ENCODE measurements around the gene CIT. TPM values are rescaled to one million over a fixed set of nuclear protein-coding genes. Genes with fewer than 3 reads are reported as not detected.

Gene CIT
- polyA plus RNA-seq, 3 donors: 0.03 TPM; not detected in 2

DNA sequence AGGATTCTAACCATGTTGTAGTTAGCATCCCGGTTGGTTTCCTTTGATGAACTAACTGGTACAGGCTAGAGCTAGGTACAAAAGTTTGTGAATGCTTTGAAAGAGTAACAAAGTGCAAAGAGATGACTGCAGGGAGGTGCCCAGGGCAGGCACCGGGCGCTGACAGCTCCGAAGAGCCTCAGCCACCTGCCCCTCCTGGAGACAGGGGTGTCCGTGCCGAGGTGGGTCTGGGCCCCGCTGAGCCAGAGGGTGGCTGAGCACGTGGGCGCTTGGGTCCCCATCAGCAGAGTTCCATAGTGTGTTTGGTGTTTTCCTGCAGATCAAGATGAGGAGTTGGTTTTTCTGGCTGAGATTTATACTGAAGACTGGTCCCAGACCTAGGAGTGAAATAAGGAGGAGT, 189.2 kb downstream of the CIT start:
- H3K27ac Mint-ChIP-seq: peak overlapping the region in 1 of 7 donors; percentile 54
- no peaks in the 10 kb centered on the region for H3K9me3 Mint-ChIP-seq
- H3K27me3 Mint-ChIP-seq (ENCODE audit: low read depth in 3 of 3): no peaks in the 10 kb centered on the region
- Histone ChIP-seq H3K27ac (ENCODE audit: low read depth in 1 of 2, low read length in 2 of 2) (no peak overlapping the region), H3K4me1 (ENCODE audit: control insufficient read depth in 1 of 2, insufficient read depth in 2 of 2, low read length in 2 of 2) (peaks cover 3 to 7% of the 10 kb centered on the region in 2 donors), H3K9ac (ENCODE audit: insufficient read depth, low read length, poor library complexity, severe bottlenecking) (no peak overlapping the region), H3K4me2 (replicated peaks; ENCODE audit: extremely low read depth, low read length, poor library complexity, severe bottlenecking) (no peak overlapping the region), H2AFZ (ENCODE audit: insufficient read depth, low read depth, low read length, poor library complexity, severe bottlenecking) (no peak overlapping the region), H3K9me3 (replicated peaks in 1 of 2; ENCODE audit: control insufficient read depth in 1 of 2, insufficient read depth in 1 of 2, low read length in 2 of 2) (no peaks in the 10 kb centered on the region), H3K79me2 (ENCODE audit: insufficient read depth, low read length) (no peaks in the 10 kb centered on the region), H4K20me1 (ENCODE audit: insufficient read depth, low read length) (no peaks in the 10 kb centered on the region), H3K4me3 (replicated peaks in 1 of 3; ENCODE audit: low read depth in 2 of 3, low read length in 3 of 3) (no peak overlapping the region), H3K27me3 (ENCODE audit: control insufficient read depth in 2 of 2, insufficient read depth in 2 of 2, low read length in 2 of 2) (no peaks in the 10 kb centered on the region), H3K36me3 (replicated peaks in 1 of 2; ENCODE audit: control insufficient read depth in 1 of 2, insufficient read depth in 2 of 2, low read length in 2 of 2) (peaks cover 0 to 88% of the 10 kb centered on the region in 2 donors)
- peaks cover 30 to 67% of the 10 kb centered on the region in 2 donors for H3K36me3 Mint-ChIP-seq
- WGBS (ENCODE audit: insufficient coverage): over 99% methylated on average over 8 of the region's 9 CpGs
- intact Hi-C loops (cut with micrococcal nuclease): no loop called here
- H3K4me1 Mint-ChIP-seq: peaks cover 2% of the 10 kb centered on the region
- TF ChIP-seq, protein P1, sequence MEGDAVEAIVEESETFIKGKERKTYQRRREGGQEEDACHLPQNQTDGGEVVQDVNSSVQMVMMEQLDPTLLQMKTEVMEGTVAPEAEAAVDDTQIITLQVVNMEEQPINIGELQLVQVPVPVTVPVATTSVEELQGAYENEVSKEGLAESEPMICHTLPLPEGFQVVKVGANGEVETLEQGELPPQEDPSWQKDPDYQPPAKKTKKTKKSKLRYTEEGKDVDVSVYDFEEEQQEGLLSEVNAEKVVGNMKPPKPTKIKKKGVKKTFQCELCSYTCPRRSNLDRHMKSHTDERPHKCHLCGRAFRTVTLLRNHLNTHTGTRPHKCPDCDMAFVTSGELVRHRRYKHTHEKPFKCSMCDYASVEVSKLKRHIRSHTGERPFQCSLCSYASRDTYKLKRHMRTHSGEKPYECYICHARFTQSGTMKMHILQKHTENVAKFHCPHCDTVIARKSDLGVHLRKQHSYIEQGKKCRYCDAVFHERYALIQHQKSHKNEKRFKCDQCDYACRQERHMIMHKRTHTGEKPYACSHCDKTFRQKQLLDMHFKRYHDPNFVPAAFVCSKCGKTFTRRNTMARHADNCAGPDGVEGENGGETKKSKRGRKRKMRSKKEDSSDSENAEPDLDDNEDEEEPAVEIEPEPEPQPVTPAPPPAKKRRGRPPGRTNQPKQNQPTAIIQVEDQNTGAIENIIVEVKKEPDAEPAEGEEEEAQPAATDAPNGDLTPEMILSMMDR (IDR thresholded peaks at IDR 0.05): no peak
- DNase-seq: no peak
- H3K4me3 Mint-ChIP-seq: no peak overlapping the region

DNA sequence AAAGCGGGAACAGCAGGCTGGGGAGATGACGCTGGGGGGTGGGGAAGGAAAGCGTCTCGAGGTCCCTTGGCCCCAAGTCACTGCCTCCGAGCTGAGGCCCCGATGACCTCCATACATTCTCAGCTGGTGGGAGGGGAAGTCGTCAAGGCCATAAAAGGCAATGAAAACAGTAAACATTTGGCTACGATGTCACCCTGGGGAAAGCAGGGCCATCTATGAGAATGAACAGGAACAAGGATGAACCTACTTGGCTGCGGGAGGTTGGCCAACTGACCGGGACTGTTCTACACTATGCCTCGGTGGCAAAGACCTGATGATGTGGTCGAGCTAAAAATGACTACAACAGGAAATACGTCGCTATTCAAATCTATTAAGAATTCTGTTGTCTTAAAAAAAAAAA, 189.7 kb downstream of the CIT start:
- Mint-ChIP-seq H3K4me3 (no peak overlapping the region), H3K4me1 (peaks cover 7% of the 10 kb centered on the region)
- 94% methylated on average over 8 of the region's 14 CpGs for WGBS (ENCODE audit: insufficient coverage)

More for the DNA sequence above, 189.7 kb downstream of the CIT start:
- TF ChIP-seq, protein P1 (IDR thresholded peaks at IDR 0.05): no peak
- peaks cover 0 to 83% of the 10 kb centered on the region in 2 donors for H3K36me3 ChIP-seq (replicated peaks in 1 of 2; ENCODE audit: control insufficient read depth in 1 of 2, insufficient read depth in 2 of 2, low read length in 2 of 2)
- H2AFZ ChIP-seq (ENCODE audit: insufficient read depth, low read depth, low read length, poor library complexity, severe bottlenecking): no peak overlapping the region
- H3K27me3 Mint-ChIP-seq (ENCODE audit: low read depth in 3 of 3): no peaks in the 10 kb centered on the region
- no peak overlapping the region for H3K9ac ChIP-seq (ENCODE audit: insufficient read depth, low read length, poor library complexity, severe bottlenecking)
- peaks cover 26 to 62% of the 10 kb centered on the region in 2 donors for H3K36me3 Mint-ChIP-seq
- H3K27me3 ChIP-seq (ENCODE audit: control insufficient read depth in 2 of 2, insufficient read depth in 2 of 2, low read length in 2 of 2): no peaks in the 10 kb centered on the region
- no peak overlapping the region for H3K4me2 ChIP-seq (replicated peaks; ENCODE audit: extremely low read depth, low read length, poor library complexity, severe bottlenecking)
- H3K27ac Mint-ChIP-seq: peak overlapping the region in 1 of 7 donors; percentile 67
- no peaks in the 10 kb centered on the region for H3K9me3 ChIP-seq (replicated peaks in 1 of 2; ENCODE audit: control insufficient read depth in 1 of 2, insufficient read depth in 1 of 2, low read length in 2 of 2)
- no peak overlapping the region for H3K4me3 ChIP-seq (replicated peaks in 1 of 3; ENCODE audit: low read depth in 2 of 3, low read length in 3 of 3)
- H3K4me1 ChIP-seq (ENCODE audit: control insufficient read depth in 1 of 2, insufficient read depth in 2 of 2, low read length in 2 of 2): peaks cover 8 to 12% of the 10 kb centered on the region in 2 donors
- DNase-seq: no peak
- H3K79me2 ChIP-seq (ENCODE audit: insufficient read depth, low read length): no peaks in the 10 kb centered on the region
- no peaks in the 10 kb centered on the region for H3K9me3 Mint-ChIP-seq
- no peak overlapping the region for H3K27ac ChIP-seq (ENCODE audit: low read depth in 1 of 2, low read length in 2 of 2)
- H4K20me1 ChIP-seq (ENCODE audit: insufficient read depth, low read length): no peaks in the 10 kb centered on the region
- intact Hi-C loops (cut with micrococcal nuclease): no loop called here
